Osteocyte (in vitro differentiated cells): Measurements from ENCODE around the gene MICALL2. TPM values are rescaled to one million over a fixed set of nuclear protein-coding genes. Genes with fewer than 3 reads are reported as not detected.

Source experiments
- DNase-seq: peaks from one replicate; pipeline ENCODE4 v3.0.0; 2021; ENCODE audit warnings: mixed read lengths; ENCODE audit not compliant: unreplicated experiment; ENCODE audit errors: extremely low spot score
- H3K27ac Mint-ChIP-seq: one replicate; pipeline ENCODE4 v1.8.0; 2021; ENCODE audit warnings: mild to moderate bottlenecking, mixed read lengths; ENCODE audit not compliant: unreplicated experiment
- H3K27me3 Mint-ChIP-seq: one replicate; pipeline ENCODE4 v1.8.0; 2021; ENCODE audit warnings: mixed read lengths; ENCODE audit not compliant: unreplicated experiment
- H3K36me3 Mint-ChIP-seq: one replicate; pipeline ENCODE4 v1.8.0; 2021; ENCODE audit warnings: mixed read lengths; ENCODE audit not compliant: unreplicated experiment
- H3K4me1 Mint-ChIP-seq: one replicate; pipeline ENCODE4 v1.8.0; 2021; ENCODE audit warnings: mixed read lengths; ENCODE audit not compliant: unreplicated experiment
- H3K4me3 Mint-ChIP-seq: one replicate; pipeline ENCODE4 v1.8.0; 2021; ENCODE audit warnings: mild to moderate bottlenecking, moderate library complexity, mixed read lengths; ENCODE audit not compliant: unreplicated experiment
- H3K9me3 Mint-ChIP-seq: one replicate; pipeline ENCODE4 v1.8.0; 2021; ENCODE audit warnings: mixed read lengths; ENCODE audit not compliant: unreplicated experiment
- CTCF ChIP-seq: fragments of 200-600 bp; sonication (generic); IDR thresholded peaks from 2 replicates; pipeline ENCODE4 v1.5.0; 2021; ENCODE audit warnings: antibody characterized with exemption, mild to moderate bottlenecking, moderate library complexity
- total RNA-seq: library from RNA; stranded (reverse); gene quantifications from 2 replicates; pipeline ENCODE4 v1.2.1, GENCODE V29; 2021

The MICALL2 gene
- total RNA-seq, 1 donor from 2014 or later: 63.1 TPM

- no peak for TF ChIP-seq CTCF
- Mint-ChIP-seq H3K9me3 (no peaks in the 10 kb centered on the region), H3K36me3 (no peaks in the 10 kb centered on the region), H3K27ac (no peak overlapping the region), H3K4me3 (no peak overlapping the region), H3K4me1 (peaks cover 10% of the 10 kb centered on the region), H3K27me3 (peaks cover 13% of the 10 kb centered on the region)
- DNase-seq: no peak
These were observed 38.1 kb downstream of the MICALL2 start for GRCh38 chr7:1421020-1421790.

DNA sequence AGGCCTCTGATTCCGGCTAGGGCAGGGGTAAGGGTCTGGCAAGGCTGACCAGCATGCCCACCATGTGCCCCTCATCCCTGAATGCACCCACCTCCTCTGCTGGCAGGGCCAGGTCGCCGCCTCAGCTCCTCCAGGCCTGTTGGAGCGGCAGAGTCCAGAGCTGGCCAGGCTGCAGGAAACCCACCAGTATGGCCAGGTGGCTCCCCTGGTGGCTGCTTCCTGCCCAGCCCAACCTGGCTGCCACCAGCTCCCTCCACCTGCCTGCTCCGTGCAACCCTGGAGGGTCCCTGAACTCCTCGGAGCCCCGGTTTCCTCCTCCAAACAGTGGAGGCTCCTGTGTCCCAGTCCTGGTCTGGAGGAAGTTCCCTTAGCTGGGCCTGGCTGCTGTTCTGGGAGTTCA lies 39.6 kb downstream of the MICALL2 start:
- no peaks in the 10 kb centered on the region for H3K9me3 Mint-ChIP-seq
- DNase-seq: no peak
- no peak for TF ChIP-seq CTCF
- H3K4me3 Mint-ChIP-seq: no peak overlapping the region
- H3K36me3 Mint-ChIP-seq: no peaks in the 10 kb centered on the region
- H3K27me3 Mint-ChIP-seq: peaks cover 13% of the 10 kb centered on the region
- peaks cover 10% of the 10 kb centered on the region for H3K4me1 Mint-ChIP-seq
- no peak overlapping the region for H3K27ac Mint-ChIP-seq

DNA sequence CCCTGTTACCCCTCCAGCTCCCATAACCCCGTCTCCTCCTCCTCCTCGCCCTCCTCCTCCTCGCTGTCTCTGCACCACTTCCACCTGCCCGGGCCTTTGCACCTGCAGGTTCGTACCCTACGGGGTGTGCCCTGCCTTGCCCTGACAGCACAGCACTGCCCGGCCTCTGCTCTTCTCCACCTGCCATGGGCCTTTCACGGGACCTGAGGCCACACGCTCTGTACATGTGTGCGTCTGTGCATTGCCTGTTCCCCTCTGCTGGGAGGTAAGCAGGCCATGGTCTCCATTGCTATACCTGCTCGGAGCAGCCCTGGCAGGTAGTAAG lies 40.0 kb downstream of the MICALL2 start:
- Mint-ChIP-seq H3K27ac (no peak overlapping the region), H3K27me3 (peaks cover 13% of the 10 kb centered on the region), H3K4me1 (peaks cover 10% of the 10 kb centered on the region), H3K36me3 (no peaks in the 10 kb centered on the region), H3K4me3 (no peak overlapping the region), H3K9me3 (no peaks in the 10 kb centered on the region)
- TF ChIP-seq CTCF: no peak
- DNase-seq: no peak

GRCh38 chr7:1418505-1419309 lies 40.6 kb downstream of the MICALL2 start:
- no peaks in the 10 kb centered on the region for H3K9me3 Mint-ChIP-seq
- H3K27me3 Mint-ChIP-seq: peaks cover 13% of the 10 kb centered on the region
- H3K36me3 Mint-ChIP-seq: no peaks in the 10 kb centered on the region
- TF ChIP-seq CTCF: no peak
- H3K27ac Mint-ChIP-seq: no peak overlapping the region
- DNase-seq: no peak
- H3K4me1 Mint-ChIP-seq: peaks cover 10% of the 10 kb centered on the region
- H3K4me3 Mint-ChIP-seq: no peak overlapping the region

GRCh38 chr7:1415389-1415990 lies 43.8 kb downstream of the MICALL2 start:
- H3K4me1 Mint-ChIP-seq: peaks cover 9% of the 10 kb centered on the region
- no peak for TF ChIP-seq CTCF
- H3K9me3 Mint-ChIP-seq: no peaks in the 10 kb centered on the region
- no peak overlapping the region for H3K4me3 Mint-ChIP-seq
- no peak overlapping the region for H3K27ac Mint-ChIP-seq
- no peaks in the 10 kb centered on the region for H3K36me3 Mint-ChIP-seq
- DNase-seq: no peak
- H3K27me3 Mint-ChIP-seq: peaks cover 12% of the 10 kb centered on the region
